ENCODE measurements around the gene RAB3A.

Gene RAB3A

GRCh38 chr19:18208098-18208951, 4.5 kb upstream of the RAB3A start:
- Histone ChIP-seq H3K4me2 (ENCODE audit: low read depth, low read length, poor library complexity, severe bottlenecking) (no peak overlapping the region), H3F3A (ENCODE audit: insufficient read depth) (peaks cover 9% of the 10 kb centered on the region), H3K27ac (ENCODE audit: low read depth, low read length) (no peak overlapping the region), H2AFZ (ENCODE audit: low read depth, low read length, severe bottlenecking) (no peak overlapping the region), H3K4me3 (ENCODE audit: insufficient read depth, low read length, poor library complexity, severe bottlenecking) (no peak overlapping the region), H3K27me3 (ENCODE audit: low read length) (no peaks in the 10 kb centered on the region; the same call in 1 of the 2 replicates), H3K9me2 (replicated peaks; ENCODE audit: insufficient read depth, low read length) (no peaks in the 10 kb centered on the region), H4K20me1 (ENCODE audit: low read depth, low read length) (no peaks in the 10 kb centered on the region), H3K9ac (ENCODE audit: low read length) (no peak overlapping the region), H3K9me3 (ENCODE audit: insufficient read depth, low read length) (no peaks in the 10 kb centered on the region), H3K79me2 (ENCODE audit: insufficient read depth, low read length) (peaks cover 3% of the 10 kb centered on the region; the same call in 1 of the 2 replicates), H3K36me3 (ENCODE audit: low read length) (no peaks in the 10 kb centered on the region)
- TF ChIP-seq EZH2phosphoT487 (conservative IDR thresholded peaks at IDR 0.05; ENCODE audit: low read length) (no peak), CTCF (IDR thresholded peaks at IDR 0.05; ENCODE audit: insufficient read depth, low read length, poor library complexity, severe bottlenecking) (peak; percentile 63)

GRCh38 chr19:18206018-18206417, 2.2 kb upstream of the RAB3A start:
- Histone ChIP-seq H2AFZ (ENCODE audit: low read depth, low read length, severe bottlenecking) (no peak overlapping the region), H3K9me2 (replicated peaks; ENCODE audit: insufficient read depth, low read length) (no peaks in the 10 kb centered on the region), H3K9me3 (ENCODE audit: insufficient read depth, low read length) (no peaks in the 10 kb centered on the region), H4K20me1 (ENCODE audit: low read depth, low read length) (no peaks in the 10 kb centered on the region), H3F3A (ENCODE audit: insufficient read depth) (peaks cover 9% of the 10 kb centered on the region), H3K4me2 (ENCODE audit: low read depth, low read length, poor library complexity, severe bottlenecking) (peak overlapping the region; percentile 89), H3K9ac (ENCODE audit: low read length) (no peak overlapping the region; the same call in 1 of the 2 replicates), H3K27me3 (ENCODE audit: low read length) (no peaks in the 10 kb centered on the region; the same call in 1 of the 2 replicates), H3K27ac (ENCODE audit: low read depth, low read length) (no peak overlapping the region), H3K36me3 (ENCODE audit: low read length) (no peaks in the 10 kb centered on the region), H3K79me2 (ENCODE audit: insufficient read depth, low read length) (peaks cover 19% of the 10 kb centered on the region), H3K4me3 (ENCODE audit: insufficient read depth, low read length, poor library complexity, severe bottlenecking) (no peak overlapping the region)
- no peak for TF ChIP-seq EZH2phosphoT487 (conservative IDR thresholded peaks at IDR 0.05; ENCODE audit: low read length)
- no peak for TF ChIP-seq CTCF (IDR thresholded peaks at IDR 0.05; ENCODE audit: insufficient read depth, low read length, poor library complexity, severe bottlenecking)

GRCh38 chr19:18205200-18205892, 1.5 kb upstream of the RAB3A start:
- Histone ChIP-seq H3K79me2 (ENCODE audit: insufficient read depth, low read length) (peaks cover 19% of the 10 kb centered on the region), H3K9me2 (replicated peaks; ENCODE audit: insufficient read depth, low read length) (no peaks in the 10 kb centered on the region), H3K36me3 (ENCODE audit: low read length) (no peaks in the 10 kb centered on the region), H3K9me3 (ENCODE audit: insufficient read depth, low read length) (no peaks in the 10 kb centered on the region), H3K4me3 (ENCODE audit: insufficient read depth, low read length, poor library complexity, severe bottlenecking) (peak overlapping the region; percentile 98), H3K27me3 (ENCODE audit: low read length) (no peaks in the 10 kb centered on the region; the same call in 1 of the 2 replicates), H3K4me2 (ENCODE audit: low read depth, low read length, poor library complexity, severe bottlenecking) (peak overlapping the region; percentile 89), H3F3A (ENCODE audit: insufficient read depth) (peaks cover 9% of the 10 kb centered on the region), H2AFZ (ENCODE audit: low read depth, low read length, severe bottlenecking) (no peak overlapping the region), H3K27ac (ENCODE audit: low read depth, low read length) (peak overlapping the region; percentile 91), H3K9ac (ENCODE audit: low read length) (peak overlapping the region; percentile 95), H4K20me1 (ENCODE audit: low read depth, low read length) (no peaks in the 10 kb centered on the region)
- TF ChIP-seq CTCF (IDR thresholded peaks at IDR 0.05; ENCODE audit: insufficient read depth, low read length, poor library complexity, severe bottlenecking) (no peak), EZH2phosphoT487 (conservative IDR thresholded peaks at IDR 0.05; ENCODE audit: low read length) (no peak)
